GM18505 (cell line): ENCODE results near the gene PHIP.
"Not testable (repeated sequence)": the region's sequence is repeated elsewhere in the genome, so short reads cannot be mapped to it uniquely, and the experiment has no call there.

Experiments used
- ATAC-seq: cut with Tn5 transposase; IDR thresholded peaks from one replicate; pipeline ENCODE4 v1.9.1; 2021; ENCODE audit not compliant: unreplicated experiment
- POLR2A ChIP-seq: IDR thresholded peaks from 4 replicates; pipeline ENCODE4 v1.6.1; 2011; ENCODE audit warnings: borderline replicate concordance; ENCODE audit not compliant: insufficient read depth, insufficient read length; ENCODE audit errors: extremely low read depth

The PHIP gene

DNA sequence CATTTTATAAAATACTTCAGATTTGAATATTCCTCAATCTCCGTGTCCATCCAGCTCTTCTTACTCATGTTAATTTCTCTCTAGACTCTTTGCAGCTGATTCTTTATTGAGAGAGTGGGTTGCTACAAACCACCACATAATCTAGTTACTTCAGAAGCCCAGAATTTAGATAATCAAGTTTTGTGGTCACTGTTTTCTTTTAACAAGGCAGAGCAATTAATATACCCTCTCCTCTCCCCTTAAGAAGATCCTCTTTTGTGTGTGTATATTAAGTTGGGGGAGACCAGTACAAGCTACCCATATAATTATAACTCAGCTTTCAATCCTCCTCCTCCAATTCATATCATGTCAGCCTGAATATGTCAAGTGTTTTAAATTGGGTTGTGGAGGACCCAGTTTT lies 115.6 kb downstream of the PHIP start:
- TF ChIP-seq POLR2A = no peak
- ATAC-seq = no peak

DNA sequence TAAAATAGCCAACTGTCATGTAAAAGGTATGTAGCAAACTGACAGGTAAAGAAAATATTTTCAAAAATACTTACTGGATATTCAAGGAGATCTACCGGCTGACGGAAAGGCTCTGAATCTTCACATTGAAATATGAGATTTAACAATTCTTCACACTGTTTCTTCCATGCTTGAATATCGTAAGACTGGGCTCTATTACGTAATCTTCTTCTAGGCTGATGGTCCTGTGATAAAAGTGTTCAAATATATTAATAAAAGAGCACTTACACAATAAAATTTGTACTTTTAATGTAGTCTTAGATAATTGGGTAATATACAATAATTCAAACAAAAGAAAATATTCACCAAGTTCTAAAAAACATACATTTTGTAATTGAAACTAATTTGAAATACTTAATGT lies 123.3 kb downstream of the PHIP start:
- no peak for ATAC-seq
- TF ChIP-seq POLR2A = no peak

DNA sequence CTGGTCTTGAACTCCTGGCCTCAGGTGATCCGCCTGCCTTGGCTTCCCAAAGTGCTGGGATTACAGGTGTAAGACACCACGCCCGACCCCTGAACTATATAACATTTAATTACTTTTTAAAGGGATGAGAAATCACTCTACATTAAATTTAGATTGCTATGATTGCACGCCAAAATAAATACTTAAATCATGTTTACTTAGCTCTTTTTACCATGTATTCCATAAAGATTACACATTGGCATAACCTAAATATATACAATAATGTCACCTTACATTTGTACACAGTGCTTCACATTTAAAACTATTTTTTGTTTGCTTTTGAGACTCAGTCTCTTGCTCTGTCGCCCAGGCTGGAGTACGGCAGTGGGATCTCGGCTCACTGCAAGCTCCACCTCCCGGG lies 124.3 kb downstream of the PHIP start:
- no peak for TF ChIP-seq POLR2A
- ATAC-seq = no peak

DNA sequence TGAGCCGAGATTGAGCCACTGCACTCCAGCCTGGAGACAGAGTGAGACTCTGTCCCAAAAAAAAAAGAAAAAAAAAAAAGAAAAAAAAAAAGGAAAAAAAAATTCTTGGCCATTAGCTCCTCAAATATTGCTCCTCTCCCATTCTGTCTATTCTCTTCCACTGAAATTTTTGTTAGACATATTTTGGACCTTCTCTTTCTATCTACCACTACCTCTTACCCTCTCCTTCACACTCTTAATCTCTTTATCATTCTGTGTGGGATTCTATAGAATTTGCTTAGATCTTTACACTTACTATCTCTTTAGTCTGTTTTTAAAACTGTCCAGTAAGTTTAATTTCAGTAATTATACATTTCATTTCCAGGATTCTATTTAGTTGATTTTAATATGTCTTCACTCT lies 125.7 kb downstream of the PHIP start:
- no peak for TF ChIP-seq POLR2A
- ATAC-seq = no peak

DNA sequence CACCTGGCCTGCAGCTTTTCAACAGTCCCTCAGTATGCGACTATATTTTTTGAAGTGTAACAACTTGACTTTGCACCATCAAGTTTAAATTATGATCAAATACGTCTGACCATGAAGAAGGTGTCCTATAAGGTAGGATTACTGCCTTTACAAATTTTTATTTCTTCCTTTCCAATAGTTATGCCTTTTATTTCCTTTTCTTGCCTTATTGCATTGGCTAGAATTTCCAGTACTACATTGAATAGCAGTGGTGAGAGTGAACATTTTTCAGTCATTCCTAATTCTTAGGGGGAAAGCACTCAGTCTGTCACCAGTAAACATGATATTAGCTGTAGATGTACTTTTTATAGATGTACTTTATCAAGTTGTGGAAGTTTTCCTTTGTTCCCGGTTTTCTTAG lies 129.3 kb downstream of the PHIP start:
- TF ChIP-seq POLR2A = no peak
- ATAC-seq = no peak

DNA sequence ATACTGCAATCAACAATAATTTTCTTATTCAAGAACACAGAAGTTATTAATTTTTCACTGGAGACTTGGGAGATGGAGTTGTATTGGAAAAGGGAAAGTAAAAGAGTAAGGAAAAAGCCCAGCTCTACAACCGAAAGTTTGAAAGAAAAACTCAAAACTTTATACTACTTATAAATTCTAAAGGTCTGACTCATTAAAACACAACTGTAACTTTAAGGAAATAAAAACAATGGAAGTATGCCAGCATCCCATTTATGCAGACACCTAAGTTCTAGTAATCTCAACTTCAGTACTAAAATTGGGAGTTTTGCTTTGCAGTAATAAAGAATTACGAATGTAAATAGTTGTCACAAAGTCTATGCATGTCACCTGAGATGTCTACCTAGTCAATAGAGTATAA lies 130.1 kb downstream of the PHIP start:
- no peak for ATAC-seq
- no peak for TF ChIP-seq POLR2A

DNA sequence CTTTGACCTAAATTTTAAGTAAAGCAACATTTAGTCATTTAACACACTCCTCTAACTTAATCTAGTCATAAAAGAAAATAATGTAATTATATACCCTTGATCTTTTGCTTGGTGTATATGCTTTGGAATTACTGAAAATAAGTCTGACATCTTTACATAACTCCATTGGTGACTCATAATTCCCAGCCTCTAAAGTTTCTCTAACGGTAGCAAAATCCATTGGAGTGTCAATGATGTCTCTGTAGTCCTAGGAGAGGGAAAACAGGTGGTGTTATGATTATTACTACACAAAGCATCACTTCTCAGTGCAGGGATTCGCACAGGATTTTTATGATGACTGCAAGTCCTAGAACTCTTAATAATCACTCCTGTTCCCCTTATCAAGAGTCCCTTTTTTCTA lies 130.5 kb downstream of the PHIP start:
- no peak for ATAC-seq

DNA sequence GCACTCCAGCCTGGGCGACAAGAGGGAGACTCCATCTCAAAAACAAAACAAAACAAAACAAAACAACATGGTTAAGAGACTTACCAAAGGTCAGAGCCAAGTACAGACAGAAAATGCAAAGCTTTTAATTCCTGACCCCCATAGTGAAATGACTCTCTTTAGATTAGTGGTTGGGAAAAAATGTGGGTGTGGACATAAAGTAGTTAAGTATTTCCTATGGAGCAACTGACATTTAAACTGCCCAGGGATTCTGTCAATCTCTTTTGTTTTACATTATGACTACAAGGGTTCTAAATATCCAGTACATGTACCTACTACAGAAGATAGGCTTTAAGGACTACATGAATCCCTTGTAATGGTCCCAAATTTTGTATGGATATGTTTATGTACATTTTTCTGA lies 135.6 kb downstream of the PHIP start:
- ATAC-seq = no peak
- no peak for TF ChIP-seq POLR2A

More for the DNA sequence above, 130.5 kb downstream of the PHIP start:
- TF ChIP-seq POLR2A = no peak

DNA sequence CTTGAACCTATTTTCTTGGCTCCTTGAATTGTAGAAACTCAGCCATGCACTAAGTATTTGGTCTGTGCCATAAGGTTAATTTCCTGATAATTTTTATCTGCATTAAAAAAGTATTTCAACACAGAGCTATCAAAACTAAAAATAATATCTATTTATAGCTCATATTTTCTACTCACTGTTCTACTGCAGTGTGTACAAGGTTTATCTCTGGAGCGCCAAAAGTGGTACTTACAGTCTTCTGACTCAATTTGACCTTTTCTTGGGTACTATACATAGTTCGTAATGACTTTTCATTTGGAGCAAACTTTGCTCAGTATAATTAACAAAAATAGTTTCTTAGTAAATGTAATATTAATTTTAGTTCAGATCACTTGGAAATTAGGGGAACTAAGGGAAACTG lies 141.5 kb downstream of the PHIP start:
- no peak for ATAC-seq
- no peak for TF ChIP-seq POLR2A

DNA sequence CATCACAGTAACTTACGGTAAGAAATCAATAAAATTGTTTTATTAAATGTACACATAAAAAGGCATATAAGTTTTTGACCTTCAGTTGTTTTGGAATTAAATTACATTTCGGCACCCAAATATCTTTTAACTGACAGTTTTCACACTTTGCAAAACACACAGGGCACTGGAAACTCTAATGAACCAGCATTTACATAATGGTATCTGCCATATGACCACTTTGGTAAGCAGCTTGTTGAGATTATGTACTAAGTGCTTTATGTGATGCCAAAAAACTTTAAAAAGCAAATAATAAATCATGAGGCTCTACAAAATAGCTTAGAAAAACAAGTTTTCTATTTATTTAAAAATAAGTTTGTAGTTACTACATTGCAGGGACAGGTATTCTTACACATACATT lies 142.5 kb downstream of the PHIP start:
- ATAC-seq = no peak
- no peak for TF ChIP-seq POLR2A

DNA sequence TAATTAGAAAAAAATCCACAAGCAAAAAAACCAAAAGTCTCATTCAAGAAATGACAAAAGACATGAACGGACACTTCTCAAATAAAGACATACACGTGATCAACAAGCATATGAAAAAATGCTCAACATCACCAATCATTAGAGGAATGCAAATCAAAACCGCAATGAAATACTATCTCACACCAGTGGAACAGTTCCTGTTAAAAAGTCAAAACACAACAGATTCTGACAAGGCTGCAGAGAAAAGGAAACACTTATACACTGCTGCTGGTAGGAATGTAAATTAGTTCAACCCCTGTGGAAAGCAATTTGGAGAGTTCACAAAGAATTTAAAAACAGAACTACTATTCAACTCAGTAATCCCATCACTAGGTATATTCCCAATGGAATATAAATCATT lies 152.7 kb downstream of the PHIP start:
- no peak for TF ChIP-seq POLR2A
- no peak for ATAC-seq

DNA sequence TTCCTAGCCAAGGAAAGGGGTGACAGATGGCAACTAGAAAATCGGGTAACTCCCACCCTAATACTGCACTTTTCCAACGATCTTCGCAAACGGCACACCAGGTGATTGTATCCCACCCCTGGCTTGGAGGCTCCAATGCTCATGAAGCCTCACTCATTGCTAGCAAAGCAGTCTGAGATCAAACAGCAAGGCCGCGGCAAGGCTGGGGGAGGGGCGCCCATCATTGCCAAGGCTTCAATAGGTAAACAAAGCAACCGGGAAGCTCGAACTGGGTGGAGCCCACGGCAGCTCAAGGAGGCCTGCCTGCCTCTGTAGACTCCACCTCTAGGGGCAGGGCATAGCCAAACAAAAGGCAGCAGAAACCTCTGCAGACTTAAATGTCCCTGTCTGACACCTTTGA lies 156.9 kb downstream of the PHIP start:
- not testable (repeated sequence) for ATAC-seq

DNA sequence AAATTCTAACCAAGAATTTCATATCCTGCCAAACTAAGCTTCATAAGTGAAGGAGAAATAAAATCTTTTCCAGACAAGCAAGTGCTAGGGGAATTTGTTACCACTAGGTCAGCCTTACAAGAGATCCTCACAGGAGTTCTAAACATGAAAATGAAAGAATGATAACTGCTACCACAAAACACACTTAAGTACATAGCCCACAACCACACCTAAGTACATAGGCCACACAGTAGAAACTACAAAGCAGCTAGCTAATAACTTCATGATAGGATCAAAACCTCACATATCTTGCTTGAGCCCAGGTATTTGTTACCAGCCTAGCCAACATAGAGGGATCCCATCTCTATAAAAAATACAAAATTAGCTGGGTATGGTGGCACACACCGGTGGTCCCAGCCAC lies 160.3 kb downstream of the PHIP start:
- no peak for ATAC-seq
- no peak for TF ChIP-seq POLR2A

DNA sequence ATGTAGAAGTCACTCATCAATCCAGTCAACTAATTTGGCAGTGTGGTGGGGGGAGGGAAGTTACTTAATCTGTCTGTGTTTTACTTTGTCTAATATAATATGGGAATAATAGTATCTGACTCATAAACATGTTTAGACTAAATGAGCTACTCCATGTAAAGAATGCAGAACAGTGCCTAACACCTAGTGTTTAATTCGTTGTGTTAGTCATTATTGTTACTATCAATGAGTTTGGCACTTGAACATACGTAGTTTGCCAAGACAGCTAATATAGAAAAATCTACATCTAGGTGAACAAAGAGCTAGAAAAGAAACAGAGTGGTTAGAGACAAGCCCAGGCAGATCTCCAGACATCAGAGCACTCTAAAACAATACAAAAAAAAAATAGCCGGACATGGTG lies 161.6 kb downstream of the PHIP start:
- no peak for TF ChIP-seq POLR2A
- no peak for ATAC-seq

DNA sequence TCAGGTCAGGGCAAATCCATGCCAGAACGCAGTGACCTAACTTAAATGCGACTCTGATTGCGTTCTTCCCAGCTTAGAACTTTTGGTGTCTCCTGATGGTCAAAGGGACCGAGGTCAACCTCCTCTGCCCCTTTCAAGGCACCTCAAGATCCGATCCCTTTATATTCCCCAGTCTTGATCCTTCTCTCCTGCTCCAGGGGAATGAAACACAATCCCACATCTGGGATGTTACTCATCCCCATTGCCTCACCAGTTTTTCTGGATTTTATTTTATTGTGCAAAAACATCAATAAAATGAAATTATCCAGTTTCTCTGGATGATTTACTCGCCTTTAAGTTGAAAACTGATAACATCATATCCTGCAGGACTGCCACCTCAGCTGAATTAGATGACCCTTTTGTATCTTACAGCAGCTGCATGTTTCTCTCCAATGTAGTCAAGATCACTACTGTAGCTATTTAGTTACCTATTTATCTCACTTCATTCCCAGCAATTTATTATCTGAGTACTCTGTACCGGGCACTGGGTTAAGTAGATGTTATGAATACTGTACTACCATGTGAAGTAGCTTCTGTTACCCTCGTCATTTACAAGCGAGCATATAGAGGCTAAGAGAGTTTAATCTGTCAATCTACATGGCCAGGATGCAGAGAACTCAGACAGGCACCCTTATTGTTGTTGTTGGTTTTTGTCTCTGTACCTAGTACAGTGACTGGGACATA lies 166.7 kb downstream of the PHIP start:
- no peak for TF ChIP-seq POLR2A
- ATAC-seq = no peak
